DMS 273 treated with DMSO at 0.1 percent for 48 hours (cell line): ENCODE data around the gene CAPZA1.
A peak's percentile ranks its signal among the peaks of the same experiment; 100 is the strongest.
"Not testable (repeated sequence)": the region's sequence is repeated elsewhere in the genome, so short reads cannot be mapped to it uniquely, and the experiment has no call there.

Experiments used
- DNase-seq: peaks from one replicate; lab custom pipeline; 2025; lab: John Stamatoyannopoulos, UW

The CAPZA1 gene

GRCh38 chr1:112619518-112620376, at the start of gene CAPZA1:
Gene CAPZA1 (plus strand): TSS chr1:112619832. CDS start chr1:112619845, 13 bp downstream.
- peak; percentile 60 for DNase-seq

- DNase-seq = no peak
Measured at GRCh38 chr1:112575154-112575804, 44.4 kb upstream of the CAPZA1 start.

- no peak for DNase-seq
Measured at GRCh38 chr1:112576240-112576639, 43.4 kb upstream of the CAPZA1 start.

- DNase-seq = no peak
Measured at GRCh38 chr1:112579801-112580510, 39.7 kb upstream of the CAPZA1 start.

- DNase-seq = no peak
Measured at GRCh38 chr1:112581586-112582192, 37.9 kb upstream of the CAPZA1 start.

GRCh38 chr1:112583366-112583765, 36.3 kb upstream of the CAPZA1 start:
- no peak for DNase-seq

- DNase-seq = no peak
Measured at GRCh38 chr1:112589766-112590165, 29.9 kb upstream of the CAPZA1 start.

GRCh38 chr1:112594208-112594876, 25.3 kb upstream of the CAPZA1 start:
- peak; percentile 70 for DNase-seq

- no peak for DNase-seq
Measured at GRCh38 chr1:112599477-112599876, 20.2 kb upstream of the CAPZA1 start.

GRCh38 chr1:112603012-112603411, 16.6 kb upstream of the CAPZA1 start:
- no peak for DNase-seq

GRCh38 chr1:112603541-112603940, 16.1 kb upstream of the CAPZA1 start:
- DNase-seq = no peak

GRCh38 chr1:112605633-112606327, 13.9 kb upstream of the CAPZA1 start:
- no peak for DNase-seq

- no peak for DNase-seq
Measured at GRCh38 chr1:112614460-112615065, 5.1 kb upstream of the CAPZA1 start.

- DNase-seq = no peak
Measured at GRCh38 chr1:112618114-112618720, 1.4 kb upstream of the CAPZA1 start.

- no peak for DNase-seq
Measured at GRCh38 chr1:112618721-112619517, 713 bp upstream of the CAPZA1 start, which contains the start of gene ST7L. Gene ST7L (minus strand): TSS chr1:112619141. CDS start chr1:112619113, 28 bp downstream.

GRCh38 chr1:112620377-112620695, 704 bp downstream of the CAPZA1 start:
- DNase-seq = no peak

GRCh38 chr1:112624493-112624892, 4.9 kb downstream of the CAPZA1 start:
- DNase-seq = not testable (repeated sequence)

- no peak for DNase-seq
Measured at GRCh38 chr1:112625696-112626095, 6.1 kb downstream of the CAPZA1 start.

- no peak for DNase-seq
Measured at GRCh38 chr1:112626193-112626592, 6.6 kb downstream of the CAPZA1 start.
